ENCODE data around the gene ASB4.

The ASB4 gene

DNA sequence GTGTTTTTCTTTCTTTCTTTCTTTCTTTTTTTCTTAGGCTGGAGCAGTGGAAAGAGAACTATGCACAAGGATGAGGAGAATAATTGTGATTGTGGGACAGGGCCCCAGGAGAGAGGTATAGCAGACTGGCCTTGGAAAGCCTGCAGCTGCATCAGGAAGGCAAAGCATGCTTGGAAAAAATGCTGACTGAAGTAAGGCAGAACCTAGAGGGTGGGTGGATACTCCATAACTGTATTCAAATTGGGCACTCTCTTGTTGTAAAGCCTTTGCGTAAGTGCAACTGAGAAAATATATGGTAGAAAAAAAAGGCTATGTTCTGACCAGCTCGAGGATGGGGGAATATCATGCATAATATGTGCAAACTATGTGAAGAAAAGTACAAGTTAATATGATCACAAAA is 71.0 kb downstream of the ASB4 start:
- Mint-ChIP-seq H3K9me3 (no peaks in the 10 kb centered on the region), H3K4me1 (peaks cover 2% of the 10 kb centered on the region), H3K36me3 (ENCODE audit: low read depth) (no peaks in the 10 kb centered on the region), H3K27ac (peak overlapping the region in 1 of 3 experiments; percentile 36), H3K4me3 (no peak overlapping the region), H3K27me3 (ENCODE audit: low read depth) (no peaks in the 10 kb centered on the region)
- no peak for TF ChIP-seq CTCF (IDR thresholded peaks at IDR 0.05; ENCODE audit: unreplicated experiment in 3 of 3)

GRCh38 chr7:95558864-95559263 is 73.1 kb downstream of the ASB4 start:
- Mint-ChIP-seq H3K9me3 (no peaks in the 10 kb centered on the region), H3K27ac (no peak overlapping the region), H3K4me1 (no peaks in the 10 kb centered on the region), H3K36me3 (ENCODE audit: low read depth) (no peaks in the 10 kb centered on the region), H3K27me3 (ENCODE audit: low read depth) (no peaks in the 10 kb centered on the region), H3K4me3 (no peak overlapping the region)
- no peak for TF ChIP-seq CTCF (IDR thresholded peaks at IDR 0.05; ENCODE audit: unreplicated experiment in 3 of 3)

DNA sequence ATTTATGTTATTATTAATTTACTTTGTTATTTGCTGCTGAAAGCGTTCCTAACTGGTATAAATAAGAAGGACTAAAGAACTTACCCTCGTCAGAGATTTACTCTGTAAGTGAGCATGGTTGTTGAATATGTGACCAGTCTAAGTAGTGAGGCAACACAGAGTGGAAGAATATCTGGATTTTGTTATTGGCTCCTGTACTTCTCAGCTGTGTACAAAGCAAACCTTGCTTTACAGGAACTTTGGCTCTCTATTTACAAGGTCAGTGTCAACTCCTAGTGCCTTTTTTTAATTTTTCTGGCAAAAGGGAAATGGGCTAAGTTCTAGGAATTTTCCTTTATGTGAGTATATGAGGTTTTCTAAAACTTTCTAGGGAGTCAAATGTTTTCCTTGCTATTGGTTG is 74.9 kb downstream of the ASB4 start:
- Mint-ChIP-seq H3K27ac (no peak overlapping the region), H3K27me3 (ENCODE audit: low read depth) (no peaks in the 10 kb centered on the region), H3K9me3 (no peaks in the 10 kb centered on the region), H3K4me1 (no peaks in the 10 kb centered on the region), H3K4me3 (no peak overlapping the region), H3K36me3 (ENCODE audit: low read depth) (no peaks in the 10 kb centered on the region)
- TF ChIP-seq CTCF (IDR thresholded peaks at IDR 0.05; ENCODE audit: unreplicated experiment in 3 of 3) = no peak

DNA sequence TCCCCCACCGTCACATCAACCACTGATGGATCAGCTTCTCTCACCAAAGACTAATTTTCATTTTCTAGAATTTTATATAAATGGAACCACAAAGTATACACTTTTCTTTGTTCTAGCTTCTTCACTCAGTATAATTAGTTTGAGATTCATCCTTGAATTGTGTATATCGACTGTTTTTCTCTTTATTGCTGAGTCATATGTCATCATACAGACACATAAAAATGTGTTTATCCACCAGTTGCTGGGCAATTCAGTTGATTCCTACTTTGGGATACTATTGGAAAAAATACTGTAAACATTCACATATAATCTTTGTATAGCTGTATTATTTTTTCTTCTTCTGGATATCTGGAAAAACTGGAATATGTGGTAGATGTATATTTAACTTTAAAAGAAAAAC is 84.0 kb downstream of the ASB4 start:
- no peak for TF ChIP-seq CTCF (IDR thresholded peaks at IDR 0.05; ENCODE audit: unreplicated experiment in 3 of 3)
- no peak overlapping the region for H3K27ac Mint-ChIP-seq
- peaks cover 12% of the 10 kb centered on the region for H3K9me3 Mint-ChIP-seq
- no peaks in the 10 kb centered on the region for H3K36me3 Mint-ChIP-seq (ENCODE audit: low read depth)
- H3K27me3 Mint-ChIP-seq (ENCODE audit: low read depth) = no peaks in the 10 kb centered on the region
- H3K4me1 Mint-ChIP-seq = no peaks in the 10 kb centered on the region
- H3K4me3 Mint-ChIP-seq = no peak overlapping the region

DNA sequence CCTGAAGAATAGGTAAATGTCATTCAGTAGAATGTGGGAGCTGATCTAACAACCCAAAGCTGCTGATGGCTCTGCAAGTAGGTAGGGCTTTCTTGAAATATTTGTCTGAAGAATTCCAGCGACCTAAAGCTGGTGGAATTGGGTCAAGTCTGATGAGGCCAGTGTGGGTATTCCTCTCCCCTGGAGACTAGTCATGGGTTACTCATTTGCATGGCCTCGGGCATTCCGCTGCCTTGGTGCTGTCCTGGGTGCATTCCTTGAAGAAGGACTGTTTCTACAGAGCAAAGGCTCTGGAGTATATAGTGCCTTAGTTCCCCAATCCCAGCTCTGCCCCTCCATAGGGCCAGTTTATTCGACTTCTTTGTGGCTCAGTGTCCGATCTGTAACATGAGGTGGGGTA is 91.4 kb downstream of the ASB4 start:
- H3K27me3 Mint-ChIP-seq (ENCODE audit: low read depth) = no peaks in the 10 kb centered on the region
- H3K9me3 Mint-ChIP-seq = peaks cover 11% of the 10 kb centered on the region
- H3K36me3 Mint-ChIP-seq (ENCODE audit: low read depth) = no peaks in the 10 kb centered on the region
- no peak overlapping the region for H3K27ac Mint-ChIP-seq
- TF ChIP-seq CTCF (IDR thresholded peaks at IDR 0.05; ENCODE audit: unreplicated experiment in 3 of 3) = no peak
- peaks cover 6% of the 10 kb centered on the region for H3K4me1 Mint-ChIP-seq
- H3K4me3 Mint-ChIP-seq = no peak overlapping the region

DNA sequence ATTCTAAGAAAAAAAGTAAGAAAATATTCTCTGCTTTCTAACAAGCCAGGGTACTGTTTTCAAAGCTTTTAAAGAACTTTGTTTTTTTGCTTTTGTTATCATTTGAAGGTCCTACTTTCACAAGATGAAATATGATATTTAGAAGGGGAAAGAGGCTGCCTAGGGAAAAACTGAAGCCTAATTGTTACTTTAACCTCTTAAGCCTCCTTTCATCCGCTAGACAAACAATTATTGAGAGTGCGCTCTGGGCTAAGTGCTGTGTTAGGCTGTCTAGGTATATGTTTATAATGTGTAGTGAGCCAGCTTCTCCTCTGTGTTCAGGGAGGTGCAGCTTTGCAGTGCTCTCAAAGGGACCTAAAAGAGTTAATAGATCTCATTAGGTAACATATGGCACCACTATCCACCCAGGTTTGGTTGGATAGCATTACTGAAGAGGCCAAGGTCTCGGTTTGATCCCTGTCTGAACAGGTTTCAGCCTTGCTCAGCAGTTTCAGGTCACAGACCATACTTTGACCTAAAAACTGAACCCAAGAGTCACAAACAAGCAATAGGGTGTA is 92.6 kb downstream of the ASB4 start:
- H3K27me3 Mint-ChIP-seq (ENCODE audit: low read depth) = no peaks in the 10 kb centered on the region
- H3K9me3 Mint-ChIP-seq = peaks cover 5% of the 10 kb centered on the region
- H3K27ac Mint-ChIP-seq = peak overlapping the region in 1 of 3 experiments; percentile 41
- H3K4me3 Mint-ChIP-seq = no peak overlapping the region
- H3K4me1 Mint-ChIP-seq = peaks cover 6% of the 10 kb centered on the region
- no peak for TF ChIP-seq CTCF (IDR thresholded peaks at IDR 0.05; ENCODE audit: unreplicated experiment in 3 of 3)
- no peaks in the 10 kb centered on the region for H3K36me3 Mint-ChIP-seq (ENCODE audit: low read depth)
